Fibroblast of mammary gland (primary cell): ENCODE data around the gene UBL7.

ENCODE experiments used
- DNase-seq: peaks from one replicate; pipeline ENCODE4 v3.0.0-alpha.2; 2010; ENCODE audit warnings: low read depth
- H3K4me3 ChIP-seq: 2 replicates; pipeline ENCODE4 v1.5.1; 2011; ENCODE audit warnings: low read depth, mild to moderate bottlenecking, low read length, moderate library complexity; ENCODE audit not compliant: control insufficient read depth
- CTCF ChIP-seq: conservative IDR thresholded peaks from 2 replicates; pipeline ENCODE4 v1.5.1; 2011; ENCODE audit warnings: low read depth, low read length, inconsistent platforms; ENCODE audit not compliant: control insufficient read depth, insufficient read depth

Gene UBL7

GRCh38 chr15:74445816-74446763 lies 14.9 kb downstream of the UBL7 start:
- no peak overlapping the region for H3K4me3 ChIP-seq
- no peak for DNase-seq
- no peak for TF ChIP-seq CTCF

GRCh38 chr15:74444106-74445062 lies 16.6 kb downstream of the UBL7 start:
- H3K4me3 ChIP-seq, result no peak overlapping the region
- DNase-seq, result no peak
- TF ChIP-seq CTCF, result no peak

- DNase-seq, result no peak
- no peak for TF ChIP-seq CTCF
- H3K4me3 ChIP-seq, result no peak overlapping the region
These were observed 17.7 kb downstream of the UBL7 start for GRCh38 chr15:74443100-74443909.

- no peak overlapping the region for H3K4me3 ChIP-seq
- no peak for TF ChIP-seq CTCF
- DNase-seq, result no peak
These were observed 18.4 kb downstream of the UBL7 start for GRCh38 chr15:74442604-74443003.

GRCh38 chr15:74442063-74442462 lies 18.9 kb downstream of the UBL7 start:
- no peak for TF ChIP-seq CTCF
- DNase-seq, result no peak
- H3K4me3 ChIP-seq, result no peak overlapping the region
